Fibroblast of peridontal ligament (primary cell): ENCODE results near the gene ACP7.
"Not testable (repeated sequence)": the region's sequence is repeated elsewhere in the genome, so short reads cannot be mapped to it uniquely, and the experiment has no call there.

Experiments used
- DNase-seq: peaks from one replicate; pipeline ENCODE4 v3.0.0-alpha.2; 2010; ENCODE audit errors: extremely low read depth

The ACP7 gene

GRCh38 chr19:39078436-39079200 is 5.5 kb upstream of the ACP7 start:
- peak; percentile 100 for DNase-seq

DNA sequence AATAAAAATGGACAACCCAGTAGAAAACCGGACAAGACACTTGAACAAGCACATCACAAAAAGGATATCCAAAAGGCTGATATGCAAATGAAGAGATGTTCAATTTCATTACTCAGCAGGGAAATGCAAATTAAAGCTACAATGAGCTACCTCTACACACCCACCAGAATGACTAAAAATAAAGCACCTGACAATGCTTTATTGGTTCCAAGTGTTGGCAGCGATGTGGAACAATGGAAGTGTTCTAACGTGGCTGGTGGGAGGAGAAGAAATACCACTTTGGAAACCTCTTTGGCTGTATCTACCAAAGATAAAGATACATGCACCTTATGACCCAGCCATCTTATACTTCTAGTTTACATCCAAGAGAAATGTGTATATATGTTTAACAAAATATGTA is 3.7 kb upstream of the ACP7 start:
- DNase-seq: no peak

GRCh38 chr19:39082167-39082566 is 2.0 kb upstream of the ACP7 start:
- no peak for DNase-seq

DNA sequence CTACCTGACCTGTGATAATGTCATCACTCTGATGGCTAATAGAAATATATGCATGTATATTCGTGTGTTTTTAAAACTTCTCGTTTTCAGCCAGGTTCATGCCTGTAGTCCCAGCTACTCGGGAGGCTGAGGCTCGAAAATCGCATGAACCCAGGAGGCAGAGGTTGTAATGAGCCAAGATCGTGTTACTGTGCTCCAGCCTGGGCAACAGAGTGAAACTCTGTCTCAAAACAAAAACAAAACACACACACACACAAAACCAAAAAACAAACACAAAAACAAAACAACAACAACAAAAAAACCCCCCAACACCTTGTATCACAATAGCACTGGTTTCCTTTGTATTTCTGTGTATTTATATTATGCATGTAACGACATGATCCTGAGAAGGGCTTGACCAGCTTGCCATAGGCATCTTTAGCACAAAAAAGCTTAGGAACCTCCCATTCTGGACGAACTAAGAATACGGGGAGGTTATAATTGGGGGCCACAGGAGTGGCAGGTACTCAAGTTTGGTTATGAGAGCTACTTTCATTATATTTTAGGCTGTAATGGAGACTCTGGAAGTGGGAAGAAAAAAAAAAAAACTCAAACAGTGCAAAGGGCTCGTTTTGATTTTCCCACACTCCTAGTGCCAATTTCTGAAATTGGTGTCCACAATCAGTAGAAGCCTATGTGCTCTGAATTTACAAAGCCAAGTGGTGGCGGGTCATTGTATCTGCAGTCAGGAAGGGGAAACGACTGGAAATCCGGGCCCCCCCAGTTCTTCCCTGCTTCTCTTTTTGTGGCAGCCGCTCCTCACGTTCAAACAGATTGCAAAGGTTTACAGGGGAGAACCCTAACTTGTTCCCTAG is 1.2 kb upstream of the ACP7 start:
- peak; percentile 44 for DNase-seq

DNA sequence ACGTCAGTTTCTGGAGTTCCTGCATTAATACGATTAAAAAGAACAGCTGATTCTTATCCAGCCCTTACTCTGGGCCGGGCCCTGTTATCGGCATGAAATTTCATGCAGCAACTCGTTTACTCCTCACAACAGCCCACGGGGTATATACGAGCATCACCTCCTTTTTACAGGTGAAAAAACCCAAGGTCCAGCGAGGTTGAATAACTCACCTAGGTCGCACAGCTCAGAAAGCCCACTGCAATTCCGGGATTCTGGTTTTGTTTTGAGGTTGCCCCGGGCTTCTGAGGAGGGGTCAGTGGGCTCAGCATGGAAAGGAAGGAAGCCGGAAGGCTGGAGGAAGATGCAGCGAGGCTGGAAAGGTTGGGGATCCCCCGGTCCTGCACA is 577 bp upstream of the ACP7 start:
- DNase-seq: no peak

DNA sequence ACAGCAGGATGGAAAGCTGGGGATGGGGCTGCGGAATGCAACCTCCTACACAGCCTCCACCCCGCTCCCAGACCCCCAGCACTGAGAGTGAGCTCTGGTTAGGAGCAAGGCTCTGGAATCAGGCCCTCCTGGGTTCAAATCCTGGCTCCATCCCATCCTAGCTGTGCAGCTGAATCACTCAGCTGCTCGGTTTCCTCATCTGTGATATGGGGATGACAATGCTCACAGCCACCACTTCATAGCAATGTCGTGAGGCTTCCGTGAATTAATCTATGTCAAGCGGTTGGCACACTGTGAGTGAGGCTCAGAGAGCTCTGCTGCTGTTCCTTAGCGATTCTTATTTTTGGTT is 538 bp downstream of the ACP7 start:
- DNase-seq: no peak

- no peak for DNase-seq
Observed at GRCh38 chr19:39085392-39085791, 1.2 kb downstream of the ACP7 start.

- no peak for DNase-seq
Observed at GRCh38 chr19:39086386-39086785, 2.2 kb downstream of the ACP7 start.

DNA sequence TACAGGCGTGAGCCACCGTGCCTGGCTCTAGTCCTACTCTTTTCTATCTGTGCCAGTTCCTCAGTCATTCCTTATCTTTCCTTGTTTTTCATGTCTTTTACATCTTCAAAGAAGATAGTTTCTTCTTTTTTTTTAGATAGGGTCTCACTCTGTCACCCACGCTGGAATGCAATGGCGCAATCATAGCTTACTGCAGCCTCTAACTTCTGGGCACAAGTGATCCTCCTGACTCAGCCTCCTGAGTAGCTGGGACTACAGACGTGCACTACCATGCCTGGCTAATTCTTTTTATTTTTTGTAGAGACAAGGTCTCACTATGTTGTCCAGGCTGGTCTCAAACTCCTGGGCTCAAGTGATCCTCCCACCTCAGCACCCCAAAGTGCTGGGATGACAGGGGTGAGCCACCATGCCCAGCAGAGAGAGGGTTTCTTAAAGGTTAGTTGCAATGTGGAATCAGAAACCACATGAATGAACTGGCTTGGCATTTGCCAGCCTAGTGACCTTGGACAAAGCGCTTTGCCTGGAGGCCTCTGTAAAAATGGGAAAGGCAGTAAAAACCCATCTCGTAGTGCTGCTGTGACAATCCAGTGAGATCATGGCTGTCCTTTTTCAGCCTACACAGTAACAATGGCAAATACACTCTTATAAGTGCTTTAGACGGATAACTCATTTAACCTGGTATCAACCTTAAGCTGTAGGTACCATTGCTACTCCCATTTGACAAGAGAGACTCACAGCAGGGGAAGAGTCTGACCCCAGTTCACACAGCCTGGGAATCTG is 3.9 kb downstream of the ACP7 start:
- no peak for DNase-seq

DNA sequence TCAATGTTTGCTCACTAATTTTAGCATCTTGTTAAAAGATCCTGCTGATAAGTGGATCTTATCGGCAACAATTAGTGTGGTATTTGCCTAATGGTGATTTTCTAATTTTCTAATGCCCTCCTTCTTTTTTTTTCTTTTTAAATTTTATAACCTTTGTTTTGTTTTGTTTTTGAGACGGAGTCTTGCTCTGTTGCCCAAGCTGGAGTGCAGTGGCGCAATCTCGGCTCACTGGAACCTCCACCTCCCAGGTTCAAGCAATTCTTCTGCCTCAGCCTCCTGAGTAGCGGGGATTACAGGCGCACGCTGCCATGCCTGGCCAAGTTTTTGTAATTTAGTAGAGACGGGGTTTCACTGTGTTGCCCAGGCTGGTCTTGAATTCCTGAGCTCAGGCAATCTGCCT is 5.8 kb downstream of the ACP7 start:
- DNase-seq: not testable (repeated sequence)

DNA sequence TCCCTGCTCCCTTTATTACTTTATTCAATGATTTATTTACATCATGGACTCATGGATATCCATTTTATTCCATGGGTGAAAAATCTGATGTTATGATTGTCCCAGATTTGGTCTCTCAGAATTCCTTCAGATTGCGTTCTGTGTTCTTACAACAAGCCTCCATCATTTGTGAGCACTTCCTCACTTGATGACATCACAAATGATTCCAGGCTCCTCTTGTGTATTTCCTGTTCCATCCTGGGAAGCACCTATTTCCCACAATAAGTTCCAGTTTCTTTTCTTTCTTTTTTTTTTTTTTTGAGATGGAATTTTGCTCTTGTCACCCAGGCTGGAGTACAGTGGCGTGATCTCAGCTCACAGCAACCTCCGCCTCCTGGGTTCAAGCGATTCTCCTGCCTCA is 6.7 kb downstream of the ACP7 start:
- no peak for DNase-seq

- DNase-seq: not testable (repeated sequence)
Observed at GRCh38 chr19:39095799-39096540, 11.8 kb downstream of the ACP7 start.

DNA sequence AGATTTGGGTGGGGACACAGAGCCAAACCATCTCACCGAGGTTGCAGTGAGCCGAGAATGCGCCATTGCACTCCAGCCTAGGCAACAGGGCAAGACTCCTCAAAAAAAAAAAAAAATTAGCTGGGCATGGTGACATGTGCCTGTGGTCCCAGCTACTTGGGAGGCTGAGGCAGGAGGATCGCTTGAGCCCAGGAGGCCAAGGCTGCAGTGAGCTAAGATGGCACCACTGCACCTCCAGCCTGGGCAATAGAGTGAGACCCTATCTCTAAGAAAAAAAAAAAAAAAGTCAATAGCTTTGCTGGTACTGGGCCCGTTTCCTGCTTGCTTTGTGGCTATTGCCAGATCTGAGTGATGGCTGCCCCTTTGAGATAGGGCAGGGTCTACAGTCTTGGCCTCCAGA is 13.1 kb downstream of the ACP7 start:
- DNase-seq: no peak

DNA sequence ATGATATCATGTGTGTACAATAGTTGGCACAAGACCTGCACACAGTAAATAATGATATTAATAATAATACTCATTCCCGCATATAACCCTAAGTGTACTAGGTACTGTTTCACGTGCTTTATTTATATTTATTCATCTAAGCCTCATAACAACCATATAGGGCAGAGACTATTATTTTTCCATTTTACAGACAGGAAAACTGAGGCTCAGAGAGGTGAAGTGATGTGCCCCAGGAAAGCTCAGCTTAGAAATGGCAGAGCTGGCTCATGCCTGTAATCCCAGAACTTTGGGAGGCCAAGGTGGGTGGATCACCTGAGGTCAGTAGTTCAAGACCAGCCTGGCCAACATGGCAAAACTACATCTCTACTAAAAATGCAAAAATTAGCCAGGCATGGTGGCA is 13.6 kb downstream of the ACP7 start:
- no peak for DNase-seq

DNA sequence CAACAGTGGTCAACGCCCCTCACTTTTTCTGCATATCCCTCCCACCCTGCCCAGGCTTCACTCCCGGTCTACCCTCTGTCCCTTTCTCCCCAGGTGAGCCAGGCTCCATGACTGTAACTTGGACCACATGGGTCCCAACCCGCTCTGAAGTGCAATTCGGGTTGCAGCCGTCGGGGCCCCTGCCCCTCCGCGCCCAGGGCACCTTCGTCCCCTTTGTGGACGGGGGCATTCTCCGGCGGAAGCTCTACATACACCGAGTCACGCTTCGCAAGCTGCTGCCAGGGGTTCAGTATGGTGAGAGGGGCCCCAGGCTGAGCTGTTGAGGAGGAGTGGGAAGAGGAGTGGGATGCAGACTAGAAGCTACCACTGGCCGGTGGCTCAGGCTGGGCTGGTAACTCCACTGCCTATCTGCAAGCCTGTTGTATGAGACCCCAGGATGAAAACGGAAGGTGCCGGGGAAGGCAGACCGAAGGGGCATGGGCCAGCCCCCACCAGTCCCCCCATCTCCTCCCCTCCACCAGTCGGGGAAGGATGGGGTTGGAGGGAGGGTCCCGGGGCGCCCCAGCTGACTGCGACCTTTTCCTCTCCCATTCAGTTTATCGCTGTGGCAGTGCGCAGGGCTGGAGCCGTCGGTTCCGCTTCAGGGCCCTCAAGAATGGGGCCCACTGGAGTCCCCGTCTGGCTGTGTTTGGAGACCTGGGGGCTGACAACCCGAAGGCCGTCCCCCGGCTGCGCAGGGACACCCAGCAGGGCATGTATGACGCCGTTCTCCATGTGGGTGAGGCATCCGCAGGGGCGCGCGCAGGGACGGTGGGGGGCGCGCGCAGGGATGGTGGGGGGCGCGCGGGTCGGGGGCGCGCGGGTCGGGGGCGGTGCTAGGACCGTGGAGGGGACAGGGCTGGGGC is 14.4 kb downstream of the ACP7 start:
- DNase-seq: no peak

- no peak for DNase-seq
Observed at GRCh38 chr19:39099341-39099740, 15.2 kb downstream of the ACP7 start.

- DNase-seq: no peak
Observed at GRCh38 chr19:39100500-39101166, 16.5 kb downstream of the ACP7 start.

DNA sequence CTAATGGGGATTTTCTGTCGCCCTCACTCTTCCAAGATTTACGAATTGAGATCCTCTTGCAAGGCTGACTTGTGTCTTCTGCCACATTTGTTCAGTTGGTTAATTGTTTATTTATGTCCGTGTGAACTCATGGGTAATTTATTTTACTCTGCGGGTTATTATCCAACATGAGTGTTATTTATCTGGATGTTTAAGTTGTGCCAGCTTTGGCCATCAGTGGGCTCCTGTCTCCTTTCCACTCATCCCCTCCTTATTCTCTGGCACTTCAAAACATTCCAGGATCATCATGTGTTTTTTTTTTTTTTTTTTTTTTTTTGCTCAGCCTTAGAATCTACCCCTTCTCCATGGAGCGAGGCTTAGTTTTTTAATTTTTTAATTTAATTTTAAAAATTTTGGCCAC is 19.0 kb downstream of the ACP7 start:
- DNase-seq: no peak

GRCh38 chr19:39104186-39104596 is 20.0 kb downstream of the ACP7 start:
- DNase-seq: no peak

- DNase-seq: no peak
Observed at GRCh38 chr19:39106194-39106593, 22.0 kb downstream of the ACP7 start.
